C4-2B (cell line): ENCODE results near the gene STK11IP.

Experiments used
- ZFX ChIP-seq: fragments of 450-650 bp; IDR thresholded peaks from 2 replicates; pipeline ENCODE4 v1.6.1; 2017
- TF ChIP-seq, protein P1 (sequence below): fragments of 450-650 bp; conservative IDR thresholded peaks from 2 replicates; pipeline ENCODE4 v1.5.1; 2017; ENCODE audit warnings: mild to moderate bottlenecking

DNA sequence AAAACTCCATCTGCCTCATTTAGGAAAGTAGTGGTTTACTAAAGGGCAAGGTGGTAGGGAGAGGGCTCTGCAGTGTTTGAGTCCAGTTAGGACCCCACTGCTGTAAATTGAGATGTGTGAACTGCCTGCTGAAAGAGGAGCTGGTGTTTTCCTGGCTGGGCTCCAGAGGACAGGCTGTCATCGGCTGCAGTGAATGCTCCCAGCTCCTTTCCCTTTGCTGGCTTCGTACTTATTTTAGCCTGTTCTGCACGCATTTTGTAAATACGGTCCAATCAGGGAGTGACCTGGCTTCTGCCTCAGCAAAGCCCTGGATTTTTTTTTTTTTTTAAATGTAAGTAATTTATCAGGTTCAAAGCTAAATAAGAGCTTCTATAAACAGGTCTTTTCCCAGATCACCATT lies 67.3 kb downstream of the STK11IP start:
- TF ChIP-seq, protein P1, sequence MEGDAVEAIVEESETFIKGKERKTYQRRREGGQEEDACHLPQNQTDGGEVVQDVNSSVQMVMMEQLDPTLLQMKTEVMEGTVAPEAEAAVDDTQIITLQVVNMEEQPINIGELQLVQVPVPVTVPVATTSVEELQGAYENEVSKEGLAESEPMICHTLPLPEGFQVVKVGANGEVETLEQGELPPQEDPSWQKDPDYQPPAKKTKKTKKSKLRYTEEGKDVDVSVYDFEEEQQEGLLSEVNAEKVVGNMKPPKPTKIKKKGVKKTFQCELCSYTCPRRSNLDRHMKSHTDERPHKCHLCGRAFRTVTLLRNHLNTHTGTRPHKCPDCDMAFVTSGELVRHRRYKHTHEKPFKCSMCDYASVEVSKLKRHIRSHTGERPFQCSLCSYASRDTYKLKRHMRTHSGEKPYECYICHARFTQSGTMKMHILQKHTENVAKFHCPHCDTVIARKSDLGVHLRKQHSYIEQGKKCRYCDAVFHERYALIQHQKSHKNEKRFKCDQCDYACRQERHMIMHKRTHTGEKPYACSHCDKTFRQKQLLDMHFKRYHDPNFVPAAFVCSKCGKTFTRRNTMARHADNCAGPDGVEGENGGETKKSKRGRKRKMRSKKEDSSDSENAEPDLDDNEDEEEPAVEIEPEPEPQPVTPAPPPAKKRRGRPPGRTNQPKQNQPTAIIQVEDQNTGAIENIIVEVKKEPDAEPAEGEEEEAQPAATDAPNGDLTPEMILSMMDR, result no peak
- no peak for TF ChIP-seq ZFX
